ENCODE measurements around the gene PPP1R26. TPM values are rescaled to one million over a fixed set of nuclear protein-coding genes. Genes with fewer than 3 reads are reported as not detected.

The PPP1R26 gene
- total and polyA plus RNA-seq, 2 of the 13 experiments (the other 11 are each of a cell fraction or from before 2014, with no cell fraction given): 8.6 to 11.6 TPM

DNA sequence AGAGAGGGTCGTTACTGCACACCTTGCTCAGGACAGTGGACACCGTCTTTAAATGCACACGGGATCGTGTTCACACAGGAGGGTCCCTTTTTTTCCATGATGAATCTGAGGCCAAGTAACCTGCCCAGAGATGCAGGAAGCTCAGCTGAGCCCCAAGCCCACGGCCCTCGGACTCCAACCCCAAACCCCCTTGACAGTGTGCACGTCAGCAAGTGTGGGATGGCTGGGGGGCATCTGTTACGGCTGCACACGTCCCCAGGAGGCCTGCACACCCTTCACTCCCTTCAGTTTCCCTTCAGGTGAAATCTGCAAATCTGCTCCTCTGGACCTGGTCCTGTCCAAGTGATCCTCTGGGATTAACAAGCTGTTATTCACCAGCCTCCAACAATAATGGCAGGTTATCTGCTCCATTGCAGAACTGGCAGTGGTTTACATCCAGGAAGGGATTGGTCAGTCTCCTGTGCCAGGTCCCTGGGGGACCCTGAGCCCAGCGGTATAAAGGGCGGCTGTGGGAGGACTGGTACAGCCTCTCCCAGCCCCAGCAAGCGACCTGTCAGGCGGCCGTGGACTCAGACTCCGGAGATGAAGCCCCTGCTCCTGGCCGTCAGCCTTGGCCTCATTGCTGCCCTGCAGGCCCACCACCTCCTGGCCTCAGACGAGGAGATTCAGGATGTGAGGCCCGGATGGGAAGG is 41.5 kb downstream of the PPP1R26 start, which contains the start of gene LCN1:
LCN1 (plus strand) TSS at position 525 of the 692 bp plus-strand sequence; CDS start at position 583, 58 bp downstream.
- in situ Hi-C loops (cut with HindIII; ENCODE audit: extremely low pct_ligation_motif_present, low pct_unique_long_range_greater_than_20kb): no loop called here
- no peaks in the 10 kb centered on the region for H4K20me1 ChIP-seq (ENCODE audit: insufficient read depth, low read length)
- H3K9me3 ChIP-seq (ENCODE audit: low read length): no peaks in the 10 kb centered on the region
- no peaks in the 10 kb centered on the region for H3K36me3 ChIP-seq (replicated peaks in 1 of 2; ENCODE audit: control insufficient read depth in 1 of 2, insufficient read depth in 2 of 2, low read length in 2 of 2)
- POLR2A ChIA-PET: no interaction called here
- H3K79me2 ChIP-seq (ENCODE audit: insufficient read depth, low read length): no peaks in the 10 kb centered on the region
- intact Hi-C loops (cut with micrococcal nuclease; ENCODE audit: unreplicated experiment): no loop called here
- ATAC-seq: no peak
- no TSS peak for BruUV-seq (replicated peaks)
- FAIRE-seq: no peak
- H3K27me3 ChIP-seq (ENCODE audit: control insufficient read depth in 1 of 2, insufficient read depth in 2 of 2, low read length in 2 of 2): peaks cover 8 to 57% of the 10 kb centered on the region in 2 experiments
- H3K4me3 ChIP-seq (replicated peaks in 1 of 3; ENCODE audit: insufficient read depth in 1 of 3, low read depth in 2 of 3, low read length in 3 of 3): no peak within 1 kb of the TSS
- TF ChIP-seq SRSF1 (optimal IDR thresholded peaks at IDR 0.05; ENCODE audit: low read depth, low read length) (no peak), RBM22 (optimal IDR thresholded peaks at IDR 0.05; ENCODE audit: low read length) (no peak), ZNF180 (CRISPR knock-in tag; IDR thresholded peaks at IDR 0.05; ENCODE audit: borderline replicate concordance, low read depth) (no peak), ZNF878 (CRISPR knock-in tag; IDR thresholded peaks at IDR 0.05) (no peak), ZFP36L1 (CRISPR knock-in tag; IDR thresholded peaks at IDR 0.05) (no peak), PRPF4 (IDR thresholded peaks at IDR 0.05; ENCODE audit: low read depth, low read length, poor library complexity, severe bottlenecking) (no peak), ZNF557 (CRISPR knock-in tag; IDR thresholded peaks at IDR 0.05) (no peak), U2AF2 (IDR thresholded peaks at IDR 0.05; ENCODE audit: low read depth, low read length) (no peak), MAZ (IDR thresholded peaks at IDR 0.05; ENCODE audit: borderline replicate concordance, low read depth, low read length) (no peak), MAZ (CRISPR knock-in tag; IDR thresholded peaks at IDR 0.05; ENCODE audit: low read depth) (no peak), ZBTB7B (CRISPR knock-in tag; IDR thresholded peaks at IDR 0.05) (no peak), PHF5A (CRISPR knock-in tag; IDR thresholded peaks at IDR 0.05; ENCODE audit: low read depth, unreplicated experiment) (no peak), ZNF292 (CRISPR knock-in tag; IDR thresholded peaks at IDR 0.05; ENCODE audit: borderline replicate concordance, low read depth) (no peak), SRF (IDR thresholded peaks at IDR 0.05; ENCODE audit: low read depth, low read length) (no peak), JUN (CRISPR knock-in tag; IDR thresholded peaks at IDR 0.05) (no peak), CREB1 (IDR thresholded peaks at IDR 0.05) (no peak), CREB1 (CRISPR knock-in tag; IDR thresholded peaks at IDR 0.05) (no peak), CENPX (CRISPR knock-in tag; IDR thresholded peaks at IDR 0.05) (no peak)
- TF ChIP-seq, protein P1, sequence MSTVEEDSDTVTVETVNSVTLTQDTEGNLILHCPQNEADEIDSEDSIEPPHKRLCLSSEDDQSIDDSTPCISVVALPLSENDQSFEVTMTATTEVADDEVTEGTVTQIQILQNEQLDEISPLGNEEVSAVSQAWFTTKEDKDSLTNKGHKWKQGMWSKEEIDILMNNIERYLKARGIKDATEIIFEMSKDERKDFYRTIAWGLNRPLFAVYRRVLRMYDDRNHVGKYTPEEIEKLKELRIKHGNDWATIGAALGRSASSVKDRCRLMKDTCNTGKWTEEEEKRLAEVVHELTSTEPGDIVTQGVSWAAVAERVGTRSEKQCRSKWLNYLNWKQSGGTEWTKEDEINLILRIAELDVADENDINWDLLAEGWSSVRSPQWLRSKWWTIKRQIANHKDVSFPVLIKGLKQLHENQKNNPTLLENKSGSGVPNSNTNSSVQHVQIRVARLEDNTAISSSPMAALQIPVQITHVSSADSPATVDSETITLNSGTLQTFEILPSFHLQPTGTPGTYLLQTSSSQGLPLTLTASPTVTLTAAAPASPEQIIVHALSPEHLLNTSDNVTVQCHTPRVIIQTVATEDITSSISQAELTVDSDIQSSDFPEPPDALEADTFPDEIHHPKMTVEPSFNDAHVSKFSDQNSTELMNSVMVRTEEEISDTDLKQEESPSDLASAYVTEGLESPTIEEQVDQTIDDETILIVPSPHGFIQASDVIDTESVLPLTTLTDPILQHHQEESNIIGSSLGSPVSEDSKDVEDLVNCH (CRISPR knock-in tag; IDR thresholded peaks at IDR 0.05): no peak
- DNase-seq (ENCODE audit: low spot score): no peak
- no peak within 1 kb of the TSS for H2AFZ ChIP-seq (ENCODE audit: low read length)
- H3K27ac ChIP-seq (ENCODE audit: extremely low read length, insufficient read depth, low read length): no peak within 1 kb of the TSS
- no peak within 1 kb of the TSS for H3K4me2 ChIP-seq (ENCODE audit: low read depth, low read length)
- H3K9ac ChIP-seq (ENCODE audit: insufficient read depth, low read depth, low read length): no peak within 1 kb of the TSS
- H3K4me1 ChIP-seq (ENCODE audit: insufficient read depth, low read length): peaks cover 9% of the 10 kb centered on the region
- CTCF ChIA-PET (ENCODE audit: low intra/inter-chr PET ratio, low total read pairs): no interaction called here
- WGBS (ENCODE audit: low lambda C conversion rate): 11% methylated on average over 8 of the region's 18 CpGs

Measured in HepG2 (cell line).